Type B pancreatic cell (in vitro differentiated cells): Measurements from ENCODE around the gene SNTB2. TPM values are rescaled to one million over a fixed set of nuclear protein-coding genes. Genes with fewer than 3 reads are reported as not detected.
"Not testable (repeated sequence)": the region's sequence is repeated elsewhere in the genome, so short reads cannot be mapped to it uniquely, and the experiment has no call there.

Experiments used
- DNase-seq: peaks from one replicate; pipeline ENCODE4 v3.0.0; 2021; ENCODE audit warnings: mixed read lengths; ENCODE audit not compliant: unreplicated experiment; ENCODE audit errors: extremely low spot score
- H3K27ac Mint-ChIP-seq: 2 replicates; pipeline ENCODE4 v1.8.0; 2021; ENCODE audit warnings: mild to moderate bottlenecking, mixed read lengths
- H3K27me3 Mint-ChIP-seq: 2 replicates; pipeline ENCODE4 v1.8.0; 2021; ENCODE audit warnings: mixed read lengths
- H3K36me3 Mint-ChIP-seq: 2 replicates; pipeline ENCODE4 v1.8.0; 2021; ENCODE audit warnings: mixed read lengths
- H3K4me1 Mint-ChIP-seq: one replicate; pipeline ENCODE4 v1.8.0; 2021; ENCODE audit warnings: mixed read lengths; ENCODE audit not compliant: unreplicated experiment
- H3K4me3 Mint-ChIP-seq: 2 replicates; pipeline ENCODE4 v1.8.0; 2021; ENCODE audit warnings: mild to moderate bottlenecking, mixed read lengths
- H3K9me3 Mint-ChIP-seq: 2 replicates; pipeline ENCODE4 v1.8.0; 2021; ENCODE audit warnings: mixed read lengths
- long read RNA-seq: library from polyadenylated mRNA; unstranded; transcript quantifications from one replicate; pipeline ENCODE4 v2.0.0, GENCODE V29; 2020
- total RNA-seq: library from RNA; stranded (reverse); gene quantifications from 2 replicates; pipeline ENCODE4 v1.2.1, GENCODE V29; 2021; ENCODE audit warnings: low replicate concordance
- TF ChIP-seq, protein P1 (sequence below): fragments of 200-600 bp; sonication (generic); conservative IDR thresholded peaks from 2 replicates; pipeline ENCODE4 v1.5.0; 2021; ENCODE audit warnings: antibody characterized with exemption, mild to moderate bottlenecking

Gene SNTB2
- 20.9 and 22.2 TPM in 2 replicates for total RNA-seq
- long read RNA-seq, full-length matches to known transcripts: 1 of 2 reads
- long read RNA-seq, partial matches to known transcripts: 0 of 2 reads
- long read RNA-seq, other reads (novel, unspliced or antisense): 1 of 2 reads

GRCh38 chr16:69186642-69187445 is at the start of gene SNTB2:
TSS of gene SNTB2 (plus strand) at chr16:69187164. CDS start at chr16:69187167, 3 bp downstream.
- peak within 1 kb of the TSS; percentile 95 for H3K4me3 Mint-ChIP-seq
- H3K9me3 Mint-ChIP-seq: no peaks in the 10 kb centered on the region
- peaks cover 32% of the 10 kb centered on the region for H3K4me1 Mint-ChIP-seq
- peak; percentile 95 for DNase-seq
- no peaks in the 10 kb centered on the region for H3K27me3 Mint-ChIP-seq
- TF ChIP-seq, protein P1, sequence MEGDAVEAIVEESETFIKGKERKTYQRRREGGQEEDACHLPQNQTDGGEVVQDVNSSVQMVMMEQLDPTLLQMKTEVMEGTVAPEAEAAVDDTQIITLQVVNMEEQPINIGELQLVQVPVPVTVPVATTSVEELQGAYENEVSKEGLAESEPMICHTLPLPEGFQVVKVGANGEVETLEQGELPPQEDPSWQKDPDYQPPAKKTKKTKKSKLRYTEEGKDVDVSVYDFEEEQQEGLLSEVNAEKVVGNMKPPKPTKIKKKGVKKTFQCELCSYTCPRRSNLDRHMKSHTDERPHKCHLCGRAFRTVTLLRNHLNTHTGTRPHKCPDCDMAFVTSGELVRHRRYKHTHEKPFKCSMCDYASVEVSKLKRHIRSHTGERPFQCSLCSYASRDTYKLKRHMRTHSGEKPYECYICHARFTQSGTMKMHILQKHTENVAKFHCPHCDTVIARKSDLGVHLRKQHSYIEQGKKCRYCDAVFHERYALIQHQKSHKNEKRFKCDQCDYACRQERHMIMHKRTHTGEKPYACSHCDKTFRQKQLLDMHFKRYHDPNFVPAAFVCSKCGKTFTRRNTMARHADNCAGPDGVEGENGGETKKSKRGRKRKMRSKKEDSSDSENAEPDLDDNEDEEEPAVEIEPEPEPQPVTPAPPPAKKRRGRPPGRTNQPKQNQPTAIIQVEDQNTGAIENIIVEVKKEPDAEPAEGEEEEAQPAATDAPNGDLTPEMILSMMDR: no peak
- peaks cover 9% of the 10 kb centered on the region for H3K36me3 Mint-ChIP-seq
- H3K27ac Mint-ChIP-seq: peak within 1 kb of the TSS; percentile 92

- no peak overlapping the region for H3K4me3 Mint-ChIP-seq
- no peaks in the 10 kb centered on the region for H3K9me3 Mint-ChIP-seq
- no peaks in the 10 kb centered on the region for H3K27me3 Mint-ChIP-seq
- DNase-seq: no peak
- TF ChIP-seq, protein P1: no peak
- no peak overlapping the region for H3K27ac Mint-ChIP-seq
- H3K36me3 Mint-ChIP-seq: peaks cover 25% of the 10 kb centered on the region
- H3K4me1 Mint-ChIP-seq: peaks cover 7% of the 10 kb centered on the region
Measured at GRCh38 chr16:69138608-69139007, 48.4 kb upstream of the SNTB2 start.

- not testable (repeated sequence) for H3K9me3 Mint-ChIP-seq, H3K27ac Mint-ChIP-seq, H3K27me3 Mint-ChIP-seq, DNase-seq, H3K4me3 Mint-ChIP-seq, H3K4me1 Mint-ChIP-seq
- peaks cover 28% of the 10 kb centered on the region for H3K36me3 Mint-ChIP-seq
Measured at GRCh38 chr16:69139464-69139863, 47.5 kb upstream of the SNTB2 start.

GRCh38 chr16:69141014-69141413 is 46.0 kb upstream of the SNTB2 start:
- Mint-ChIP-seq H3K36me3 (peaks cover 30% of the 10 kb centered on the region), H3K27ac (no peak overlapping the region), H3K9me3 (no peaks in the 10 kb centered on the region), H3K27me3 (no peaks in the 10 kb centered on the region), H3K4me1 (no peaks in the 10 kb centered on the region), H3K4me3 (no peak overlapping the region)
- TF ChIP-seq, protein P1: no peak
- DNase-seq: no peak

GRCh38 chr16:69141936-69142335 is 45.0 kb upstream of the SNTB2 start:
- Mint-ChIP-seq H3K27ac (no peak overlapping the region), H3K36me3 (peaks cover 34% of the 10 kb centered on the region), H3K9me3 (no peaks in the 10 kb centered on the region), H3K27me3 (no peaks in the 10 kb centered on the region), H3K4me3 (no peak overlapping the region), H3K4me1 (no peaks in the 10 kb centered on the region)
- DNase-seq: no peak
- TF ChIP-seq, protein P1: no peak

- Mint-ChIP-seq H3K4me3 (no peak overlapping the region), H3K36me3 (peaks cover 35% of the 10 kb centered on the region), H3K9me3 (no peaks in the 10 kb centered on the region), H3K27me3 (no peaks in the 10 kb centered on the region), H3K4me1 (no peaks in the 10 kb centered on the region), H3K27ac (no peak overlapping the region)
- DNase-seq: no peak
- TF ChIP-seq, protein P1: peak; percentile 50
Measured at GRCh38 chr16:69143116-69143515, 43.8 kb upstream of the SNTB2 start.
